Adrenal gland (tissue), 5 donors: ENCODE measurements around the gene DYDC2.

Source experiments
- CTCF ChIP-seq, 6 experiments: fragments of 450-650 bp in 4 of 6; fragments of 200-600 bp in 2 of 6; sonication (generic) in 1 of 6; IDR thresholded peaks; 1 replicate in 5 of 6; 2 replicates in 1 of 6; pipeline versions ENCODE4 v1.5.1 to v1.8.0; 2016 to 2021; ENCODE audit warnings: antibody characterized with exemption in 6 of 6, mild to moderate bottlenecking in 2 of 6, moderate library complexity in 1 of 6
- POLR2A ChIP-seq, 2 donors: fragments of 450-650 bp; IDR thresholded peaks; one replicate each; pipeline ENCODE4 v1.6.1; 2017; ENCODE audit warnings: antibody characterized with exemption in 2 of 2, mild to moderate bottlenecking in 2 of 2, moderate library complexity in 1 of 2
- donor health status: DM: no; HTN: no; CAD: no.

- TF ChIP-seq CTCF (IDR thresholded peaks at IDR 0.05) (no peak), POLR2A (IDR thresholded peaks at IDR 0.05) (no peak)
These were observed 33.3 kb upstream of the DYDC2 start for GRCh38 chr10:80323311-80323710.
